Naive B cell (primary cell): Measurements from ENCODE around the gene C2CD4D. TPM values are rescaled to one million over a fixed set of nuclear protein-coding genes. Genes with fewer than 3 reads are reported as not detected.

Source experiments
- ATAC-seq, 2 donors: fragments of 150-1000 bp; cut with Tn5 transposase; 2 replicates each; pipeline ENCODE4 v1.10.0; 2021; ENCODE audit warnings: low read depth in 2 of 2, mild to moderate bottlenecking in 2 of 2, moderate library complexity in 2 of 2
- DNase-seq: peaks from one replicate; pipeline ENCODE4 v3.0.0; 2022
- H3K27ac Mint-ChIP-seq, 6 donors: one replicate each; pipeline ENCODE4 v1.8.0; 2020 to 2022; ENCODE audit warnings: mild to moderate bottlenecking in 6 of 6, mixed read lengths in 6 of 6, moderate library complexity in 5 of 6, inconsistent platforms in 2 of 6
- H3K27me3 Mint-ChIP-seq, 3 donors: one replicate each; pipeline ENCODE4 v1.8.0; 2021 to 2022; ENCODE audit warnings: mixed read lengths in 3 of 3, mild to moderate bottlenecking in 1 of 3
- H3K36me3 Mint-ChIP-seq, 2 donors: one replicate each; pipeline ENCODE4 v1.8.0; 2020 to 2022; ENCODE audit warnings: mixed read lengths in 2 of 2, inconsistent platforms in 1 of 2, mild to moderate bottlenecking in 1 of 2
- H3K4me1 Mint-ChIP-seq, 3 donors: one replicate each; pipeline ENCODE4 v1.8.0; 2020 to 2022; ENCODE audit warnings: mixed read lengths in 3 of 3, inconsistent platforms in 1 of 3, mild to moderate bottlenecking in 1 of 3, moderate library complexity in 1 of 3
- H3K4me3 Mint-ChIP-seq, 8 donors: one replicate each; pipeline ENCODE4 v1.8.0; 2020 to 2022; ENCODE audit warnings: mild to moderate bottlenecking in 8 of 8, mixed read lengths in 8 of 8, moderate library complexity in 8 of 8, inconsistent platforms in 2 of 8
- H3K9me3 Mint-ChIP-seq, 7 donors: one replicate each; pipeline ENCODE4 v1.8.0; 2020 to 2022; ENCODE audit warnings: mixed read lengths in 7 of 7, mild to moderate bottlenecking in 5 of 7, inconsistent platforms in 2 of 7, moderate library complexity in 1 of 7
- polyA plus RNA-seq, 6 donors: library from polyadenylated mRNA; unstranded; fragments of 300-500 nt; fragmentation: Illumina TruSeq; gene quantifications; one replicate each; pipeline ENCODE4 v1.2.3, GENCODE V29; 2021; ENCODE audit warnings: low read depth in 6 of 6

The C2CD4D gene
- polyA plus RNA-seq, 6 donors from 2014 or later = 0.16 to 0.27 (median 0.22) TPM; not detected in 3

GRCh38 chr1:151814426-151814825 lies 25.2 kb downstream of the C2CD4D start:
- Mint-ChIP-seq H3K36me3 (no peaks in the 10 kb centered on the region), H3K27me3 (peaks cover 8 to 22% (median 10%) of the 10 kb centered on the region in 3 donors), H3K4me1 (peaks cover 4 to 14% (median 7%) of the 10 kb centered on the region in 3 donors), H3K27ac (no peak overlapping the region), H3K4me3 (no peak overlapping the region), H3K9me3 (no peaks in the 10 kb centered on the region)
- DNase-seq (no peak), ATAC-seq (no peak)

DNA sequence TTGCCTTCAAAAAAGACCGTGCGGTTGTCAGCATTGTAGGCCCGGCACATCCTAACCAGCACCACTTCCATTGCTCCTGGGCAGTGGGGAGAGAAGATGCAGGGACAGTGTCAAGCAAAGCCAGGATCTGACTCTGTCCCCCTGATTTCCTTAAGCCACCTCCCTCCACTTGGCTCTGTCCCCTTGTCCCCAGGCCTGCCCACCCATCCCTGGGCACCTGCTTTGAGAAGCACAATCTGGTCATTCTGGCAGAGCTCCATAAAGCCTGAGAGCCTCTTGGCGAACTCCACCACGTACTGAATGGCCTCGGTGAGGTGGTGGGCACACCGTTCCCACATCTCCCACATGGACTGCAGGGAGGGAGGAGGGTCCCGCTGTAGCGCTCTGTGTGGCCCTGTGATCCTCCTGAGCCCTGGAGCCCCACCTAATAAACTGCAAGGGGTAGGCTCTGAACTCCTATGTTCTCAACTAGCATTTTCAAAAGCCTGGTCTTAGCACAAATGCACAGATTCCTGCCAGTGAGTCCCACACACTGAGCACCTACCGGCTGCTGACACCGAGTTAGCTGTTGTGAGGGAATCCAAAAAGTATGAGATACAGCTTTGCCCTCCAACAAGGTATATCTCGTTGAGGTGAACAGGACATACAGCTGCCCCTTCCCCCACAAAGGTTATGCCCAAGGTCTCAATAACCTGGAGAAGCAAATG lies 26.2 kb downstream of the C2CD4D start:
- no peak overlapping the region for H3K27ac Mint-ChIP-seq
- H3K9me3 Mint-ChIP-seq = no peaks in the 10 kb centered on the region
- DNase-seq (no peak), ATAC-seq (no peak)
- H3K36me3 Mint-ChIP-seq = no peaks in the 10 kb centered on the region
- H3K4me3 Mint-ChIP-seq = no peak overlapping the region
- H3K27me3 Mint-ChIP-seq = peaks cover 8 to 22% (median 10%) of the 10 kb centered on the region in 3 donors
- peaks cover 4 to 14% (median 7%) of the 10 kb centered on the region in 3 donors for H3K4me1 Mint-ChIP-seq

GRCh38 chr1:151811181-151811580 lies 28.4 kb downstream of the C2CD4D start:
- H3K27ac Mint-ChIP-seq = peak overlapping the region in 1 of 6 donors; percentile 68
- H3K27me3 Mint-ChIP-seq = peaks cover 3 to 19% (median 5%) of the 10 kb centered on the region in 3 donors

DNA sequence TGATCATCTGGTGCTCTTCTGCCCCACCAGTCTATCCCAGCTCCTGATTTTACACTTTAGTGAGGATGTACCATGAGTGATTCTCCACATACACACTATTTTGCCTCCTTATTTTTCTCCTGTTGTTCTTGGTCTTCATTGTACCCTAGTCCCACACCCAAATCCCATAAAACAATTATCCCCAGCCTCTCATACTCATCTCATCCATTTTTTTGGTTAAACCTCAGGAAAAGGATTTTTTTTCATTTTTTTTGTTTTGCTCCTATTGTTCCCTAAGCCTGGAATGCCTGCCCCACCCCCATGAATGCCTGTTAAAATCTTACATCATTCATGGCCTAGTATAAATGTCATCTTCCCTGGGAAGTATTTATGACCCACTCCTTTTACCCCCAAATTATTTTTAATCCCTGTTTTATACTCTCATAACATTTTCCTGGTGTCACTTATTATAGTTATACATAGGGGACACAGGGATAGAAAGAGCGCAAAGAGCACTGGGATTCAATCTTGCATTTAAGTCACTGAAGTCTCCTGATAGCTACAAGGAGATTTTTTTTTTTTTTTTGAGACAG lies 29.5 kb downstream of the C2CD4D start:
- Mint-ChIP-seq H3K27me3 (peaks cover 0 to 13% (median 5%) of the 10 kb centered on the region in 3 donors), H3K27ac (no peak overlapping the region)
- DNase-seq = no peak

More at GRCh38 chr1:151811181-151811580, 28.4 kb downstream of the C2CD4D start:
- ATAC-seq = no peak
- Mint-ChIP-seq H3K9me3 (no peaks in the 10 kb centered on the region), H3K4me1 (peaks cover 7 to 14% (median 11%) of the 10 kb centered on the region in 3 donors), H3K4me3 (no peak overlapping the region), H3K36me3 (no peaks in the 10 kb centered on the region)
- DNase-seq = no peak

DNA sequence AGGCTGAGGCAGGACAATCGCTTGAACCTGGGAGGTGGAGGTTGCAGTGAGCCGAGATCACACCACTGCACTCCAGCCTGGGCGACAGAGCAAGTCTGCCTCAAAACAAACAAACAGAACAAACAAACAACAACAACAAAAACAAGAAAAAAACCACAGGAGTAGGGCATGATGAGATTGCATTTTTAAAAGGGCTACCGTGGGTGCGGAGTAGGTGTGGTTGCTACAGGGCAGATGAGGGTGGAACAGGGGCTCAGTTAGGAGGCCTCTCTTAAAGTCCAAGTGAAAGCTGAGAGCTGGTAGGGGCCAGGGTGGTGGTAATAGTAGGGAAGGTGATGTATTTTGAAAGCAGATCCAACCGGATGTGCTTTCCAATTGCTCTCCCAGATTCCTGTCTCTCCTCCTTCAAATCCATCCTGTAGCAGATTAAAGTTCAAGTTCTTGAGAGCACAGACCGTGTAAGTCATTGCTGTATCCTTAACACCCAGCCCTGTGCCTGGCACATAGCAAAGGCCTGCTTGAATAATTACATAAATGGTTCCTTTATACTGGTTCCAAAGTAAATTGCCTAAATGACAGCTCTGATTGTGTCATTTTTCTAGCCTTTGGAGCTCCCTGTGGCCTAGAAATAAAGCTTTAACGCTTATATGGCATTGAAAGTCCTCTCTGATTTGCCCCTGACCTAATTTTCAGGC lies 30.2 kb downstream of the C2CD4D start:
- Mint-ChIP-seq H3K27ac (no peak overlapping the region), H3K27me3 (peaks cover 0 to 7% (median 0%) of the 10 kb centered on the region in 3 donors), H3K4me1 (peaks cover 6 to 11% (median 10%) of the 10 kb centered on the region in 3 donors), H3K36me3 (no peaks in the 10 kb centered on the region), H3K4me3 (no peak overlapping the region), H3K9me3 (no peaks in the 10 kb centered on the region)
- DNase-seq (no peak), ATAC-seq (no peak)

More for the DNA sequence above, 29.5 kb downstream of the C2CD4D start:
- Mint-ChIP-seq H3K4me3 (no peak overlapping the region), H3K9me3 (no peaks in the 10 kb centered on the region), H3K4me1 (peaks cover 5 to 7% (median 6%) of the 10 kb centered on the region in 3 donors), H3K36me3 (no peaks in the 10 kb centered on the region)
- ATAC-seq = no peak

- H3K36me3 Mint-ChIP-seq = no peaks in the 10 kb centered on the region
- H3K27ac Mint-ChIP-seq = no peak overlapping the region
- peaks cover 17 to 20% (median 17%) of the 10 kb centered on the region in 3 donors for H3K4me1 Mint-ChIP-seq
- H3K27me3 Mint-ChIP-seq = peaks cover 9 to 13% (median 10%) of the 10 kb centered on the region in 3 donors
- H3K4me3 Mint-ChIP-seq = no peak overlapping the region
- ATAC-seq (no peak), DNase-seq (no peak)
- H3K9me3 Mint-ChIP-seq = no peaks in the 10 kb centered on the region
Measured at GRCh38 chr1:151807766-151808165, 31.9 kb downstream of the C2CD4D start.

- Mint-ChIP-seq H3K27me3 (peaks cover 9 to 15% (median 14%) of the 10 kb centered on the region in 3 donors), H3K9me3 (no peaks in the 10 kb centered on the region), H3K4me1 (peaks cover 17 to 20% (median 17%) of the 10 kb centered on the region in 3 donors), H3K27ac (no peak overlapping the region), H3K36me3 (no peaks in the 10 kb centered on the region), H3K4me3 (no peak overlapping the region)
- ATAC-seq = no peak
- DNase-seq = no peak
Measured at GRCh38 chr1:151807131-151807530, 32.5 kb downstream of the C2CD4D start.

GRCh38 chr1:151806170-151806569 lies 33.5 kb downstream of the C2CD4D start:
- ATAC-seq (no peak), DNase-seq (no peak)
- H3K27ac Mint-ChIP-seq = no peak overlapping the region
- H3K27me3 Mint-ChIP-seq = peaks cover 9 to 17% (median 14%) of the 10 kb centered on the region in 3 donors
- H3K9me3 Mint-ChIP-seq = no peaks in the 10 kb centered on the region
- H3K4me3 Mint-ChIP-seq = no peak overlapping the region
- no peaks in the 10 kb centered on the region for H3K36me3 Mint-ChIP-seq
- peaks cover 17 to 20% (median 17%) of the 10 kb centered on the region in 3 donors for H3K4me1 Mint-ChIP-seq

GRCh38 chr1:151805066-151805820 lies 34.4 kb downstream of the C2CD4D start, which contains the start of gene LINGO4:
TSS of gene LINGO4 (minus strand) at chr1:151805419. CDS start at chr1:151802704, 2,715 bp downstream.
- H3K4me3 Mint-ChIP-seq = no peak within 1 kb of the TSS
- DNase-seq = no peak

DNA sequence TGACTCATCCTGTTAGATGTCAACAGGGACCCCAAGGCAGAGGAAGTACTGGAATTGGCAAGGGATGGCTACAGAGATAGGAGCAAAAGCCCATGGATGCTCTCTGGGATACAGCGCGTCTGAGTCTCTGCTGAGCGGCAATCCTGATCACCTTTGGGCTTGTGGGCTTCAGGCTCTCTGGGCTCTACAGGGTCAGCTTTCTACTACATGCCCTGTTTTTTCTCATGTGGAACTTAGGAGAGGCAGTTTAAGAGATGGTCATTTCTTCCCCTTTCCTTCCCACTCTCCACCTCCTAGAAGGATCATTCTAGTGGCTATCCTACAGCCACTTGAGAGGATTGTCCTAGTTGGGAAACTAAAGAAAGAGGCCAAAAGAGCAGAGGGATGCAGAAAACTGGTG lies 35.7 kb downstream of the C2CD4D start:
- no peak for DNase-seq
- Mint-ChIP-seq H3K4me1 (peaks cover 20 to 25% (median 24%) of the 10 kb centered on the region in 3 donors), H3K27me3 (peaks cover 20 to 37% (median 34%) of the 10 kb centered on the region in 3 donors), H3K27ac (no peak overlapping the region), H3K9me3 (no peaks in the 10 kb centered on the region), H3K4me3 (no peak overlapping the region), H3K36me3 (peaks cover 0 to 4% of the 10 kb centered on the region in 2 donors)
- no peak for ATAC-seq

More at GRCh38 chr1:151805066-151805820, 34.4 kb downstream of the C2CD4D start, which contains the start of gene LINGO4:
- H3K27ac Mint-ChIP-seq = no peak within 1 kb of the TSS
- H3K36me3 Mint-ChIP-seq = no peaks in the 10 kb centered on the region
- no peak for ATAC-seq
- peaks cover 13 to 24% (median 21%) of the 10 kb centered on the region in 3 donors for H3K27me3 Mint-ChIP-seq
- no peaks in the 10 kb centered on the region for H3K9me3 Mint-ChIP-seq
- H3K4me1 Mint-ChIP-seq = peaks cover 20 to 24% (median 23%) of the 10 kb centered on the region in 3 donors

DNA sequence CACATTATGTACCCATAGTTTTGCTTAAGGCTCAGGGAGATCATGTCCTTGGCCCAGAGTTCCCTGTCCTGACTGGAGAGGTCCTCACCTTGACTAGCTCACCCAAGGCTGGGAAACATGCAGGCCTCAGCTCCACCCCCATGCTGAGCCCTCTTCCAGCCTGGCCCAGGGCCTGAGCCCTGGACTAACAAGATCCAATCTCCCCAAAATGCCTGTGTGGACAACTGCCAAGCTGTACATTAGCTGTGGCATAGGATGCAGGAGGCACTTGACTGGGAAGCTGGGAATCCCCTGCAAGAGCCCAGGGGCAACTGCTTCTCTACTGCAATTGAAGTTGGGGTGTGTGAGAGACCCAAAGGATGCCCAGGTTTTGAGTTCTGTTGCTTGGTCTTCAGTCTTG lies 36.5 kb downstream of the C2CD4D start:
- Mint-ChIP-seq H3K27ac (peak overlapping the region in 1 of 6 donors; percentile 6), H3K36me3 (peaks cover 0 to 4% of the 10 kb centered on the region in 2 donors), H3K9me3 (no peaks in the 10 kb centered on the region), H3K4me3 (no peak overlapping the region), H3K4me1 (peaks cover 20 to 25% (median 24%) of the 10 kb centered on the region in 3 donors), H3K27me3 (peaks cover 20 to 40% (median 35%) of the 10 kb centered on the region in 3 donors)
- DNase-seq = no peak
- ATAC-seq = no peak

DNA sequence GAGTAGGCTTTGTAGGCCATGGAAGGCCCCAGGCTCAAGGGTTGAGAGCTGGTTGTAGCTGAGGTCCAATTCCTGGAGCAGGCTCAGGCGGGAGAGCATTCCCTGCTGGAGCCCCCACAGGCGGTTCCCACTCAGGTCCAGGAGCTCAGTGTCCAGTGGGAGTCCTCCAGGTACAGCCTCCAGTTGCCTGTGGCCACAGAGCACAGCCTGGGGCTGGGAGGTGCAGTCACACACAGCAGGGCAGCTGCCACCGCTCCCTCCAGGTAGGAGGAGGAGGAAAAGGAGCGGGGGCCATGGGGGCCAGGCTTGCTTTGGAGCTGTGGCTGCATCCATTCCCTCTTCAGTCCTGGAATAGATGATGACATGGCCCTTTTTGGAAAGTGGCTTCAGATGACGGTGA lies 37.2 kb downstream of the C2CD4D start:
- DNase-seq = no peak
- Mint-ChIP-seq H3K27me3 (peaks cover 20 to 40% (median 35%) of the 10 kb centered on the region in 3 donors), H3K36me3 (peaks cover 0 to 4% of the 10 kb centered on the region in 2 donors), H3K9me3 (no peaks in the 10 kb centered on the region), H3K4me3 (no peak overlapping the region), H3K27ac (no peak overlapping the region), H3K4me1 (peaks cover 15 to 19% (median 19%) of the 10 kb centered on the region in 3 donors)
- no peak for ATAC-seq

DNA sequence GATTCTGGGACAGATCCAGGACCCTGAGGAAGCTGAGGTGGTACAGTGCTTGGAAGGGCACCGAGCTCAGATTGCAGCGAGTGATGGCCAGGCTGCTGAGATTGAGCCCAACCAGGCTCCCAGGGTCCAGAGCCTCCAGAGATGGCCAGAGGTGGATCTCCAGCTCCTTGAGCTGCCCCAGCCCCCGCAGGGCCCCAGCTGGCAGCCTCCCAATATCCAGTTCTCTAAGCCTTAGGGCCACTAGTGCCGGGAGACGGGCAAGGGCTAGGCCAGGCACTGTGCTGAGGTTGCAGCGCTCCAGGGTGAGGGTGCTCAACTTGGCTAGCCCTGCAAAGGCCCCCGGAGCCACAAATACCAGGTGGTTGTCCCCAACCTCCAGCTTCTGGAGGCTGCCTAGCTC lies 37.8 kb downstream of the C2CD4D start:
- Mint-ChIP-seq H3K36me3 (peaks cover 0 to 4% of the 10 kb centered on the region in 2 donors), H3K4me3 (no peak overlapping the region), H3K27ac (no peak overlapping the region), H3K27me3 (peaks cover 20 to 40% (median 35%) of the 10 kb centered on the region in 3 donors), H3K9me3 (no peaks in the 10 kb centered on the region), H3K4me1 (peaks cover 15 to 19% (median 19%) of the 10 kb centered on the region in 3 donors)
- ATAC-seq = no peak
- DNase-seq = no peak
